ENCODE data around the gene FTO. TPM values are rescaled to one million over a fixed set of nuclear protein-coding genes. Genes with fewer than 3 reads are reported as not detected.
A peak's percentile ranks its signal among the peaks of the same experiment; 100 is the strongest.

The FTO gene
- total and polyA plus RNA-seq, 2 of the 8 experiments (the other 6 are each of a cell fraction or from before 2014, with no cell fraction given), result 34.5 to 59.8 TPM

- FAIRE-seq (no peak), DNase-seq (ENCODE audit: low read depth in 1 of 2, low spot score in 2 of 2) (no peak)
- Histone ChIP-seq H3K56ac (replicated peaks; ENCODE audit: insufficient read length, low read depth, low read length) (no peak overlapping the region), H3K27me3 (replicated peaks in 1 of 4; ENCODE audit: control insufficient read depth in 3 of 4, extremely low read depth in 1 of 4, insufficient read depth in 3 of 4, low read length in 3 of 4) (no peaks in the 10 kb centered on the region), H3K36me3 (ENCODE audit: control insufficient read depth in 2 of 4, insufficient read depth in 4 of 4, low read length in 3 of 4) (no peaks in the 10 kb centered on the region), H2BK20ac (ENCODE audit: low read length) (no peak overlapping the region), H4K5ac (ENCODE audit: insufficient read length, low read depth, low read length) (no peak overlapping the region), H2BK120ac (replicated peaks; ENCODE audit: low read depth, low read length) (no peak overlapping the region), H4K8ac (ENCODE audit: extremely low read depth, insufficient read depth, low read length) (no peak overlapping the region), H4K91ac (replicated peaks; ENCODE audit: insufficient read length, low read length) (no peak overlapping the region), H3K79me1 (ENCODE audit: low read depth, low read length) (no peaks in the 10 kb centered on the region; the same call in 1 of the 2 replicates), H3K9me3 (ENCODE audit: insufficient read depth in 2 of 2, low read depth in 1 of 2, low read length in 1 of 2) (no peaks in the 10 kb centered on the region), H3K23ac (ENCODE audit: insufficient read length) (no peak overlapping the region), H2BK5ac (ENCODE audit: low read depth, low read length) (no peak overlapping the region), H3K27ac (ENCODE audit: low read depth, low read length) (no peak overlapping the region), H2AK5ac (ENCODE audit: low read depth, low read length) (no peak overlapping the region), H2BK12ac (ENCODE audit: low read depth, low read length) (no peak overlapping the region), H3K79me2 (ENCODE audit: control insufficient read depth in 1 of 2, insufficient read depth in 2 of 2, low read length in 2 of 2) (peaks cover 0 to 18% of the 10 kb centered on the region in 2 experiments; a peak in 2 of 4 replicates), H3K18ac (ENCODE audit: extremely low read depth, low read length) (no peak overlapping the region), H3K23me2 (ENCODE audit: low read depth, low read length) (no peaks in the 10 kb centered on the region), H3K4me3 (ENCODE audit: extremely low read depth in 1 of 4, insufficient read depth in 2 of 4, low read depth in 3 of 4, low read length in 4 of 4) (no peak overlapping the region), H2AFZ (ENCODE audit: low read length) (no peak overlapping the region), H2BK15ac (ENCODE audit: low read length) (no peak overlapping the region), H3K4me1 (replicated peaks in 1 of 4; ENCODE audit: control insufficient read depth in 3 of 4, insufficient read depth in 4 of 4, low read length in 3 of 4) (peaks cover 0 to 7% (median 2%) of the 10 kb centered on the region in 4 experiments; a peak in 6 of 7 replicates), H3K14ac (ENCODE audit: insufficient read length) (no peak overlapping the region), H4K20me1 (replicated peaks in 1 of 2; ENCODE audit: control insufficient read depth in 1 of 2, insufficient read depth in 2 of 2, low read length in 2 of 2) (no peaks in the 10 kb centered on the region), H3K4ac (replicated peaks; ENCODE audit: insufficient read length, low read depth, low read length) (no peak overlapping the region), H3K9ac (replicated peaks in 1 of 4; ENCODE audit: extremely low read depth in 1 of 4, low read depth in 3 of 4, low read length in 3 of 4) (no peak overlapping the region), H3K4me2 (ENCODE audit: insufficient read depth in 1 of 2, low read depth in 2 of 2, low read length in 2 of 2) (no peak overlapping the region)
- POLR2A ChIA-PET (ENCODE audit: partially characterized antibody), result no interaction called here
- CTCF ChIA-PET (ENCODE audit: partially characterized antibody), result interaction anchor here (0.8 to 5.5 kb wide), 29 partner anchors 8 to 1258 kb away, joined by 3 to 48 read pairs (median 4); partner anchors contain the start of gene FTO
- 63% methylated on average over 3 of the region's 3 CpGs; no CpG with 5 or more reads in 1 of the 2 experiments for WGBS, 2 experiments (ENCODE audit: extremely low coverage in 1 of 2, insufficient coverage in 1 of 2, insufficient read length in 1 of 2, insufficient replicate concordance in 2 of 2, low coverage in 1 of 2, low lambda C conversion rate in 2 of 2, missing lambda C conversion rate in 1 of 2)
- TF ChIP-seq HDAC2 (IDR thresholded peaks at IDR 0.05; ENCODE audit: borderline replicate concordance in 1 of 2, low read depth in 2 of 2, low read length in 2 of 2) (no peak), CHD1 (IDR thresholded peaks at IDR 0.05; ENCODE audit: low read depth, low read length) (no peak), ASH2L (IDR thresholded peaks at IDR 0.05; ENCODE audit: low read length) (no peak), TBP (IDR thresholded peaks at IDR 0.05; ENCODE audit: low read depth, low read length) (no peak), EGR1 (IDR thresholded peaks at IDR 0.05; ENCODE audit: borderline replicate concordance, low read depth, low read length) (no peak), GABPA (IDR thresholded peaks at IDR 0.05; ENCODE audit: borderline replicate concordance, insufficient read depth, low read length) (no peak), E2F6 (IDR thresholded peaks at IDR 0.05) (no peak), SAP30 (IDR thresholded peaks at IDR 0.05; ENCODE audit: insufficient read depth, insufficient replicate concordance, low read length) (no peak), SP2 (IDR thresholded peaks at IDR 0.05; ENCODE audit: low read length) (no peak), YY1 (IDR thresholded peaks at IDR 0.05; ENCODE audit: low read depth, low read length) (no peak), MAFK (IDR thresholded peaks at IDR 0.05; ENCODE audit: low read depth, low read length) (no peak), RAD21 (IDR thresholded peaks at IDR 0.05 in 1 of 2, conservative IDR thresholded peaks at IDR 0.05 in 1 of 2; ENCODE audit: low read depth in 2 of 2, low read length in 2 of 2) (peak; percentile 34 to 48; a peak in 3 of 4 replicates), BACH1 (IDR thresholded peaks at IDR 0.05; ENCODE audit: low read length) (no peak)
These were observed 39.2 kb downstream of the FTO start for GRCh38 chr16:53743149-53743566.

Measured in H1 (cell line).